RKO (cell line): ENCODE measurements around the gene TAS2R60.
"Not testable (repeated sequence)": the region's sequence is repeated elsewhere in the genome, so short reads cannot be mapped to it uniquely, and the experiment has no call there.

Experiments used
- DNase-seq: peaks from one replicate; pipeline ENCODE4 v3.0.0-alpha.2; 2016; ENCODE audit warnings: low spot score

Gene TAS2R60

GRCh38 chr7:143443153-143443552, at the start of gene TAS2R60:
TSS of gene TAS2R60 (plus strand) at chr7:143443453. CDS start at chr7:143443453, 0 bp downstream.
- DNase-seq, result no peak

GRCh38 chr7:143394068-143394467, 49.2 kb upstream of the TAS2R60 start:
- no peak for DNase-seq

GRCh38 chr7:143394777-143395176, 48.5 kb upstream of the TAS2R60 start:
- DNase-seq, result no peak

- DNase-seq, result no peak
These were observed 47.8 kb upstream of the TAS2R60 start for GRCh38 chr7:143395187-143396149.

GRCh38 chr7:143396182-143396581, 47.1 kb upstream of the TAS2R60 start:
- DNase-seq, result no peak

- DNase-seq, result no peak
These were observed 46.4 kb upstream of the TAS2R60 start for GRCh38 chr7:143396625-143397556.

- no peak for DNase-seq
These were observed 45.3 kb upstream of the TAS2R60 start for GRCh38 chr7:143397710-143398530.

- no peak for DNase-seq
These were observed 44.6 kb upstream of the TAS2R60 start for GRCh38 chr7:143398616-143399015.

- DNase-seq, result no peak
These were observed 44.1 kb upstream of the TAS2R60 start for GRCh38 chr7:143399151-143399550.

GRCh38 chr7:143399642-143400041, 43.6 kb upstream of the TAS2R60 start:
- DNase-seq, result no peak

- no peak for DNase-seq
These were observed 42.0 kb upstream of the TAS2R60 start for GRCh38 chr7:143401265-143401664.

- not testable (repeated sequence) for DNase-seq
These were observed 41.0 kb upstream of the TAS2R60 start for GRCh38 chr7:143402233-143402632.

- DNase-seq, result no peak
These were observed 37.9 kb upstream of the TAS2R60 start for GRCh38 chr7:143405173-143406001.

GRCh38 chr7:143406002-143406357, 37.3 kb upstream of the TAS2R60 start:
- no peak for DNase-seq

GRCh38 chr7:143407287-143408251, 35.7 kb upstream of the TAS2R60 start:
- DNase-seq, result no peak

GRCh38 chr7:143408252-143408685, 35.0 kb upstream of the TAS2R60 start:
- no peak for DNase-seq

GRCh38 chr7:143408686-143409561, 34.3 kb upstream of the TAS2R60 start, which contains the start of gene EPHA1:
TSS of gene EPHA1 (minus strand) at chr7:143408856. CDS start at chr7:143408805, 51 bp downstream.
- no peak for DNase-seq

- DNase-seq, result no peak
These were observed 32.7 kb upstream of the TAS2R60 start for GRCh38 chr7:143410521-143411004.
